GM21526 (cell line): ENCODE measurements around the gene ATP6V1B1.

ENCODE experiments used
- ATAC-seq: cut with Tn5 transposase; IDR thresholded peaks from one replicate; pipeline ENCODE4 v1.9.1; 2021; ENCODE audit warnings: moderate library complexity; ENCODE audit not compliant: unreplicated experiment, low FRiP score

ATP6V1B1 gene

GRCh38 chr2:70901227-70902066 is 34.3 kb upstream of the ATP6V1B1 start:
- ATAC-seq, result no peak

- no peak for ATAC-seq
These were observed 33.6 kb upstream of the ATP6V1B1 start for GRCh38 chr2:70902067-70902442.

- ATAC-seq, result no peak
These were observed 33.1 kb upstream of the ATP6V1B1 start for GRCh38 chr2:70902579-70902978.

GRCh38 chr2:70903171-70903570 is 32.5 kb upstream of the ATP6V1B1 start:
- ATAC-seq, result no peak

GRCh38 chr2:70903641-70904340 is 31.9 kb upstream of the ATP6V1B1 start:
- ATAC-seq, result no peak

- ATAC-seq, result no peak
These were observed 31.1 kb upstream of the ATP6V1B1 start for GRCh38 chr2:70904371-70905216.

GRCh38 chr2:70905443-70906421 is 30.0 kb upstream of the ATP6V1B1 start:
- ATAC-seq, result no peak

GRCh38 chr2:70906439-70907005 is 29.2 kb upstream of the ATP6V1B1 start:
- no peak for ATAC-seq

GRCh38 chr2:70907130-70908057 is 28.3 kb upstream of the ATP6V1B1 start:
- ATAC-seq, result no peak

- no peak for ATAC-seq
These were observed 19.4 kb upstream of the ATP6V1B1 start for GRCh38 chr2:70916291-70916690.

- no peak for ATAC-seq
These were observed 17.7 kb upstream of the ATP6V1B1 start for GRCh38 chr2:70918016-70918415.

- no peak for ATAC-seq
These were observed 15.9 kb upstream of the ATP6V1B1 start for GRCh38 chr2:70919672-70920366.

GRCh38 chr2:70920367-70920715 is 15.4 kb upstream of the ATP6V1B1 start:
- ATAC-seq, result no peak

- no peak for ATAC-seq
These were observed 14.7 kb upstream of the ATP6V1B1 start for GRCh38 chr2:70921031-70921430.

- no peak for ATAC-seq
These were observed 13.9 kb upstream of the ATP6V1B1 start for GRCh38 chr2:70921839-70922234.

- no peak for ATAC-seq
These were observed 13.2 kb upstream of the ATP6V1B1 start for GRCh38 chr2:70922235-70923234.
